Peyer's patch (tissue), 4 donors: ENCODE data around the gene WDR7. TPM values are rescaled to one million over a fixed set of nuclear protein-coding genes. Genes with fewer than 3 reads are reported as not detected.
A peak's percentile ranks its signal among the peaks of the same experiment; 100 is the strongest.

Source experiments
- DNase-seq, 3 donors: peaks; one replicate each; pipeline ENCODE4 v3.0.0-alpha.2; 2017 to 2019
- H3K27ac ChIP-seq, 4 donors: fragments of 200-600 bp; sonication (generic); one replicate each; pipeline ENCODE4 v1.5.1; 2016 to 2019
- H3K27me3 ChIP-seq, 2 donors: fragments of 200-600 bp; sonication (generic); one replicate each; pipeline ENCODE4 v1.5.1; 2019
- H3K36me3 ChIP-seq, 3 donors: fragments of 200-600 bp; sonication (generic); one replicate each; pipeline ENCODE4 v1.5.1; 2016 to 2019
- H3K4me1 ChIP-seq, 4 donors: fragments of 200-600 bp; sonication (generic); one replicate each; pipeline ENCODE4 v1.5.1; 2016 to 2019
- H3K4me3 ChIP-seq, 4 donors: fragments of 200-600 bp; sonication (generic); 1 replicate in 3 of 4; 2 replicates in 1 of 4; pipeline ENCODE4 v1.5.1; 2016 to 2019; ENCODE audit warnings: mild to moderate bottlenecking in 1 of 4
- H3K9me3 ChIP-seq, 4 donors: fragments of 200-600 bp; sonication (generic); one replicate each; pipeline ENCODE4 v1.5.1; 2016 to 2019; ENCODE audit warnings: mild to moderate bottlenecking in 1 of 4
- POLR2A ChIP-seq, 2 donors: fragments of 450-650 bp; IDR thresholded peaks; one replicate each; pipeline ENCODE4 v1.5.1; 2017; ENCODE audit warnings: antibody characterized with exemption in 2 of 2, mild to moderate bottlenecking in 2 of 2, moderate library complexity in 2 of 2
- total RNA-seq, 4 donors: library from RNA; depleted of rRNA; stranded (reverse); fragments of >200 nt; gene quantifications; one replicate each; pipeline ENCODE4 v1.1.0, GENCODE V29; 2016
- TF ChIP-seq, protein P1 (sequence below), 6 experiments: fragments of 450-650 bp in 4 of 6; fragments of 200-600 bp in 2 of 6; sonication (generic) in 1 of 6; IDR thresholded peaks; one replicate each; pipeline ENCODE4 v1.5.1; 2017 to 2019; ENCODE audit warnings: antibody characterized with exemption in 6 of 6, mild to moderate bottlenecking in 3 of 6, moderate library complexity in 1 of 6

WDR7 gene
- total RNA-seq, 4 donors from 2014 or later = 28.0 to 60.2 (median 34.4) TPM

DNA sequence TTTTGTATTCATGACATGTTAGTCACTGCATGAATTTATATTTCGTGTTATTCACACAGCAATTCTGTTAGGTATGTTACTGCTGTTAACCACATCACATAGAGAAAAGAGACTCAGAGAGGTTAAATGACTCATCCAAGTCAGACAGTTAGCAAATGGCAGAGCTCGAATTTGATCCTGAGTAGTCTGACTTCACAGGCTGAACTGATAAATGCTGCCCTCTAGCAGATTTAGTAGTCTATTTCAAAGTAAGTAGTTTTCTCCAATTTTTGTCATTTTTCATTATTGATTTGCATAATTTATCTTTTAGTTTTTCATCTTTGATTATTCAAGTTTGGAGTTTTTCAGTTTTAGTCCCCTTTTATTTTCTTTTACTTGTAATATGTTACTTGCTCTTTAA is 58.3 kb downstream of the WDR7 start:
- H3K4me1 ChIP-seq = no peaks in the 10 kb centered on the region
- H3K27me3 ChIP-seq = no peaks in the 10 kb centered on the region
- peak in 1 of 3 donors; percentile 55 for DNase-seq
- H3K4me3 ChIP-seq = no peak overlapping the region
- no peak overlapping the region for H3K27ac ChIP-seq
- H3K36me3 ChIP-seq = no peaks in the 10 kb centered on the region
- no peaks in the 10 kb centered on the region for H3K9me3 ChIP-seq
- TF ChIP-seq, protein P1, sequence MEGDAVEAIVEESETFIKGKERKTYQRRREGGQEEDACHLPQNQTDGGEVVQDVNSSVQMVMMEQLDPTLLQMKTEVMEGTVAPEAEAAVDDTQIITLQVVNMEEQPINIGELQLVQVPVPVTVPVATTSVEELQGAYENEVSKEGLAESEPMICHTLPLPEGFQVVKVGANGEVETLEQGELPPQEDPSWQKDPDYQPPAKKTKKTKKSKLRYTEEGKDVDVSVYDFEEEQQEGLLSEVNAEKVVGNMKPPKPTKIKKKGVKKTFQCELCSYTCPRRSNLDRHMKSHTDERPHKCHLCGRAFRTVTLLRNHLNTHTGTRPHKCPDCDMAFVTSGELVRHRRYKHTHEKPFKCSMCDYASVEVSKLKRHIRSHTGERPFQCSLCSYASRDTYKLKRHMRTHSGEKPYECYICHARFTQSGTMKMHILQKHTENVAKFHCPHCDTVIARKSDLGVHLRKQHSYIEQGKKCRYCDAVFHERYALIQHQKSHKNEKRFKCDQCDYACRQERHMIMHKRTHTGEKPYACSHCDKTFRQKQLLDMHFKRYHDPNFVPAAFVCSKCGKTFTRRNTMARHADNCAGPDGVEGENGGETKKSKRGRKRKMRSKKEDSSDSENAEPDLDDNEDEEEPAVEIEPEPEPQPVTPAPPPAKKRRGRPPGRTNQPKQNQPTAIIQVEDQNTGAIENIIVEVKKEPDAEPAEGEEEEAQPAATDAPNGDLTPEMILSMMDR (IDR thresholded peaks at IDR 0.05) = peak in 3 of 6 experiments; percentile 29 to 39 (median 38)
- TF ChIP-seq POLR2A (IDR thresholded peaks at IDR 0.05) = no peak

DNA sequence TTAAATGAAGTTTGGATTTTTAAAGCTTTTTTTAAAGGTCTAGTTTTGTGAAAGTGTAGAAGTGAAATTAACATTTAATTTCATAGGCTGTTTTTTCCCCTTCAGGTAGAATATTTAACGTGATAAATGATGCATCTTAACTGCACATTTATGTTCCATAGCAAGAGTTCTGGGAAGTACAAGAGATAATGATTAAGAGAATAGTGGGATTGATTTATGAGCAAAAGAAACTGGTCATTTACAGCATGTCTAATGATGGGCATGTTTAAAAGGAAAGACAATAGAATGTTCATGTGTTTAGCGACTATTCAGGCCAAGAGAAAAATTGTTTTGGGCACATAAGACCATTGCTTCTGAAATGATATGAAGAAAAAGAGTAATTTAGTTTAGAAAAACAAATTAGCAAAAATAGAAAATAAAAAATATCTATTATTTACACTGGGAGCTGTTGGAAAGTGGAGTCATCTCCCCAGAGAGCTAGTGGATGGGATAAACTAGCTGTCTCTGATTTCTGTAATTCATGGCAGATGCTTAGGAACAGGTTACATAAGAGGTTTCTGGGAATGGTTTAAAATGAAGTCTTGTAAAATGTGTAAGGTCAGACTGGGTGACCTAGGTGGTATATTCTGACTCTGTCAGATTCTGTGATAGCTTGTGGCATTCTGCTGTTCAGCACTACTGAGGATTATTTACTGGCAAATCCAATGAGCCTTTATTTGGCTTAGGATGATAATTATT is 60.7 kb downstream of the WDR7 start:
- H3K27ac ChIP-seq = no peak overlapping the region
- DNase-seq = no peak
- H3K36me3 ChIP-seq = no peaks in the 10 kb centered on the region
- H3K4me3 ChIP-seq = no peak overlapping the region
- TF ChIP-seq, protein P1 (IDR thresholded peaks at IDR 0.05) = no peak
- no peak for TF ChIP-seq POLR2A (IDR thresholded peaks at IDR 0.05)
- H3K27me3 ChIP-seq = no peaks in the 10 kb centered on the region
- H3K4me1 ChIP-seq = no peaks in the 10 kb centered on the region
- H3K9me3 ChIP-seq = no peaks in the 10 kb centered on the region

- TF ChIP-seq POLR2A (IDR thresholded peaks at IDR 0.05) = no peak
- TF ChIP-seq, protein P1 (IDR thresholded peaks at IDR 0.05) = no peak
- Histone ChIP-seq H3K9me3 (no peaks in the 10 kb centered on the region), H3K4me3 (no peak overlapping the region), H3K36me3 (no peaks in the 10 kb centered on the region), H3K4me1 (no peaks in the 10 kb centered on the region), H3K27me3 (no peaks in the 10 kb centered on the region), H3K27ac (no peak overlapping the region)
- no peak for DNase-seq
Observed at GRCh38 chr18:56712761-56713160, 61.6 kb downstream of the WDR7 start.

GRCh38 chr18:56715121-56715520 is 64.0 kb downstream of the WDR7 start:
- H3K27me3 ChIP-seq = no peaks in the 10 kb centered on the region
- H3K36me3 ChIP-seq = no peaks in the 10 kb centered on the region
- no peak overlapping the region for H3K4me3 ChIP-seq
- no peak for DNase-seq
- no peaks in the 10 kb centered on the region for H3K4me1 ChIP-seq
- no peak overlapping the region for H3K27ac ChIP-seq
- no peaks in the 10 kb centered on the region for H3K9me3 ChIP-seq
- TF ChIP-seq POLR2A (IDR thresholded peaks at IDR 0.05) = no peak

DNA sequence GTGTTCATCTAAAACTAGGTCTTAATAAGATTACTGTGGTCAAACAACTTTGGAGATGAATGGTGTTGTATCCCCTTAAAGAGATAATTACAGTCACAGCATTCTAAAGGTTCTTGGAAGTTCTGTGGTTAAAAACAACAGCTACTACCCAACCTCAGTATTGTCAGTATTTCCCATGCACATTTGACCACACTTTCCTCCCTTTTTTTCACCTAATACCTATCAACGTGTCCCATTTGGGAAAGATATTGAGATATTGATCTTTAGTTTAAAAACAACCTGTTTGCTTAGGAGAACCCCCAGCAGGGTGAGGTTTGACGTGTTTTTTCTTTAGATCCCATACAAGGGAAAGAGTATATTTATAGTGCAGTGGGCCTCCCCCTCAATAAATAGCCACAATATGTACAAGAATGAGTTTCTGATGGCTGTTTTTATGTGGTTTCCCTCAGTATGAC is 65.6 kb downstream of the WDR7 start:
- no peaks in the 10 kb centered on the region for H3K4me1 ChIP-seq
- no peak for TF ChIP-seq POLR2A (IDR thresholded peaks at IDR 0.05)
- TF ChIP-seq, protein P1 (IDR thresholded peaks at IDR 0.05) = no peak
- no peak overlapping the region for H3K27ac ChIP-seq
- H3K4me3 ChIP-seq = no peak overlapping the region
- H3K9me3 ChIP-seq = no peaks in the 10 kb centered on the region
- no peak for DNase-seq
- H3K36me3 ChIP-seq = no peaks in the 10 kb centered on the region
- H3K27me3 ChIP-seq = no peaks in the 10 kb centered on the region

DNA sequence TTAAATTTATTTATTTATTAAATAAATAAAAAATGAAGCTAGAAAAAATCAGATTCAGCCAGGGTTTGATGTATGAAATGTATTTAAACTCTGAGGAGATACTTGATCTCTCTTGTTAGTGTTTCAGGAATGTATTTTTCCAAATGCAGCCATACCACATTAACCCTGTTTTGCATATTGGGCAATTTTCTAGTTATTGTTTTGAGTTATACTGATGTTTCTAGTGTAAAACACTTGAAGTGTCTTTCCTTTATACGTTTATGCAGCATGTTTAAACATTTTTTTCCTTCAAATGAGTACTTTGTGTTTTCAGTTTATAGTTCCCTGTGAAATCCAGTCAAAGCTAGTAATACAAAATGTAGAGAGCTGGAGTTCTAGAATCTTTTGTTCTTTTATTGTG is 69.9 kb downstream of the WDR7 start:
- Histone ChIP-seq H3K27me3 (no peaks in the 10 kb centered on the region), H3K4me3 (no peak overlapping the region), H3K9me3 (no peaks in the 10 kb centered on the region), H3K36me3 (no peaks in the 10 kb centered on the region), H3K4me1 (no peaks in the 10 kb centered on the region), H3K27ac (no peak overlapping the region)
- DNase-seq = no peak
- no peak for TF ChIP-seq POLR2A (IDR thresholded peaks at IDR 0.05)
- TF ChIP-seq, protein P1 (IDR thresholded peaks at IDR 0.05) = no peak
